ENCODE results near the gene ACP3.
"Not testable (repeated sequence)": the region's sequence is repeated elsewhere in the genome, so short reads cannot be mapped to it uniquely, and the experiment has no call there.

ACP3 gene

GRCh38 chr3:132292042-132292441 is 25.2 kb upstream of the ACP3 start:
- Mint-ChIP-seq H3K27me3 (no peaks in the 10 kb centered on the region), H3K4me3 (no peak overlapping the region), H3K27ac (peak overlapping the region; percentile 67), H3K9me3 (peaks cover 23% of the 10 kb centered on the region), H3K36me3 (ENCODE audit: low read depth) (peaks cover 9% of the 10 kb centered on the region), H3K4me1 (ENCODE audit: low read depth) (peaks cover 58% of the 10 kb centered on the region)
- intact Hi-C loops (cut with micrococcal nuclease) = no loop called here

DNA sequence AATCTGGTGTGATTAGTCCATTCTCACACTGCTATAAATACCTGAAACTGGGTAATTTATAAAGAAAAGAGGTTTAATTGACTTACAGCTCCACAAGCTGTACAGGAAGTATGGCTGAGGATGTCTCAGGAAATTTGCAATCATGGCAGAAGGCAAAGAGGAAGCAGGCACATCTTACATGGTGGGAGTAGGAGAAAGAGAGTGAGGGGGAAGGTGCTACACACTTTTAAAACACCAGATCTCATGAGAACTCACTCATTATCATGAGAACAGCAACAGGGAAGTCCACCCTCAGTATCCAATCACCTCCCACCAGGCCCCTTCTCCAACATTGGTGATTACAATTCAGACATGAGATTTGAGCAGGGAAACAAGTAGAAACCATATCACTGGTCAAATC is 24.0 kb upstream of the ACP3 start:
- Mint-ChIP-seq H3K36me3 (ENCODE audit: low read depth) (peaks cover 9% of the 10 kb centered on the region), H3K27ac (peak overlapping the region; percentile 67), H3K27me3 (no peaks in the 10 kb centered on the region), H3K4me1 (ENCODE audit: low read depth) (peaks cover 47% of the 10 kb centered on the region), H3K9me3 (peaks cover 14% of the 10 kb centered on the region), H3K4me3 (no peak overlapping the region)
- intact Hi-C loops (cut with micrococcal nuclease) = no loop called here

- peaks cover 9% of the 10 kb centered on the region for H3K36me3 Mint-ChIP-seq (ENCODE audit: low read depth)
- H3K27me3 Mint-ChIP-seq = no peaks in the 10 kb centered on the region
- H3K9me3 Mint-ChIP-seq = peaks cover 11% of the 10 kb centered on the region
- intact Hi-C loops (cut with micrococcal nuclease) = no loop called here
- H3K27ac Mint-ChIP-seq = peak overlapping the region; percentile 75
- no peak overlapping the region for H3K4me3 Mint-ChIP-seq
- peaks cover 37% of the 10 kb centered on the region for H3K4me1 Mint-ChIP-seq (ENCODE audit: low read depth)
These were observed 22.3 kb upstream of the ACP3 start for GRCh38 chr3:132294906-132295305.

DNA sequence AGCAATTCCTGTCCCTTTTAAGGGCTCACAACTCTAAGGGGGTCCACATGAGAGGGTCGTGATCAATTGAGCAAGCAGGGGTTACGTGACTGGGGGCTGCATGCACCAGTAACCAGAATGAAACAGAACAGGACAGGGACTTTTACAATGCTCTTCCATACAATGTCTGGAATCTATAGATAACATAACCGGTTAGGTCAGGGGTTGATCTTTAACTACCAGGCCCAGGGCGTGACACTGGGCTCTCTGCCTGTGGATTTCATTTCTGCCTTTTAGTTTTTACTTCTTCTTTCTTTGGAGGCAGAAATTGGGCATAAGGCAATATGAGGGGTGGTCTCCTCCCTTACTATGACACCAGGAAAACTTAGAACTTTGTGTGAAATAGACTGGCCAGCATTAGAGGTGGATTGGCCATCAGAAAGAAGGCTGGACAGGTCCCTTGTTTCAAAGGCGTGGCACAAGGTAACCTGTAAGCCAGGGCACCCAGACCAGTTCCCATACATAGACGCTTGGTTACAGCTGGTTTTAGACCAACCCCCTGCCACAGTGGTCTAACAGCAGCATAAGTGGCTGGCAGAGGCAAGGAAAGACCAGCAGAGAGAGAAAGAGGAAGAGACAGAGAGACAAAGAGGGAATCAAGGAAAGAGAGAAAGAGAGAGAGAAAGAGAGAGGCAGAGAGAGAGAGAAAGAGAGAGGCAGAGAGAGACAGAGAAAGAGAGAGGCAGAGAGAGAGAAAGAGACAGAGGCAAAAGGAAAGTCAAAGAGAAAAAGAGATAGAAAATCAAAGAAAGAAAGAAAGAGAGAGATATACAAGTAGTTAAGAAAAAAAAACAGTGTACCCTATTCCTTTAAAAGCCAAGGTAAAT is 13.6 kb upstream of the ACP3 start:
- intact Hi-C loops (cut with micrococcal nuclease); H3K4me3 Mint-ChIP-seq; H3K36me3 Mint-ChIP-seq (ENCODE audit: low read depth); H3K27me3 Mint-ChIP-seq; H3K9me3 Mint-ChIP-seq: not testable (repeated sequence)
- peak overlapping the region; percentile 16 for H3K27ac Mint-ChIP-seq
- H3K4me1 Mint-ChIP-seq (ENCODE audit: low read depth) = peaks cover 23% of the 10 kb centered on the region

DNA sequence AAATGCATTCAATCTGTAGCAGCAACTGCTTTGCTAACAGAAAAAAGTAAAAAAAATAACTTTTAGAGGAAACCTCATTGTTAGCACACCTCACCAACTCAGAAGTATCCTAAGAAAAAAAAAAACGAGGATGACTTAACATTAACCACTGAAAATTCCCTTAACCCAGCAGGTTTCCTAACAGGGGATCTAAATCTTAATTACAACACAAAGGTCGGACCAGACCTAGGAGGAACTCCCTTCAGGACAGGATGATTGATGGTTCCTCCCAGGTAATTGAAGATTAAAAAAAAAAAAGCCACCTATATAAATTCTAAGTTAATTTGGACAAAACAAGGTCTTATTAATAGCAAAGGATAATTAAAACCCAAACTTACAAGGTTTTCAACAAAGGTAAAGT is 12.9 kb upstream of the ACP3 start:
- intact Hi-C loops (cut with micrococcal nuclease); H3K27me3 Mint-ChIP-seq; H3K9me3 Mint-ChIP-seq; H3K27ac Mint-ChIP-seq; H3K4me3 Mint-ChIP-seq; H3K36me3 Mint-ChIP-seq (ENCODE audit: low read depth): not testable (repeated sequence)
- peaks cover 23% of the 10 kb centered on the region for H3K4me1 Mint-ChIP-seq (ENCODE audit: low read depth)

DNA sequence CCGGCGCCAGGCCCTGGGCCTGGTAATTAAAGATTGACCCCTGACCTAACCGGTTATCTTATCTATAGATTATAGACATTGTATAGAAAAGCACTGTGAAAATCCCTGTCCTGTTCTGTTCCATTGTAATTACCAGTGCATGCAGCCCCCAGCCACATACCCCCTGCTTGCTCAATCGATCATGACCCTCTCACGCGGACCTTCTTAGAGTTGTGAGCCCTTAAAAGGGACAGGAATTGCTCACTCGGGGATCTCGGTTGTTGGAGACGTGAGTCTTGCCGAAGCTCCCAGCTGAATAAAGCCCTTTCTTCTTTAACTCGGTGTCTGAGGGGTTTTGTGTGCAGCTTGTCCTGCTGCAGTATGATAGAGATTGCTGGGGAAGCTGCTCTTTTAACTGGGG is 7.2 kb upstream of the ACP3 start:
- peaks cover 15% of the 10 kb centered on the region for H3K4me1 Mint-ChIP-seq (ENCODE audit: low read depth)
- H3K27ac Mint-ChIP-seq; intact Hi-C loops (cut with micrococcal nuclease); H3K9me3 Mint-ChIP-seq; H3K4me3 Mint-ChIP-seq; H3K27me3 Mint-ChIP-seq; H3K36me3 Mint-ChIP-seq (ENCODE audit: low read depth): not testable (repeated sequence)

- Mint-ChIP-seq H3K4me3 (no peak overlapping the region), H3K9me3 (no peaks in the 10 kb centered on the region), H3K27ac (no peak overlapping the region), H3K4me1 (ENCODE audit: low read depth) (peaks cover 28% of the 10 kb centered on the region), H3K36me3 (ENCODE audit: low read depth) (no peaks in the 10 kb centered on the region), H3K27me3 (no peaks in the 10 kb centered on the region)
- intact Hi-C loops (cut with micrococcal nuclease) = no loop called here
These were observed 5.9 kb upstream of the ACP3 start for GRCh38 chr3:132311316-132311715.

- no peaks in the 10 kb centered on the region for H3K9me3 Mint-ChIP-seq
- H3K4me3 Mint-ChIP-seq = no peak overlapping the region
- H3K36me3 Mint-ChIP-seq (ENCODE audit: low read depth) = no peaks in the 10 kb centered on the region
- H3K27me3 Mint-ChIP-seq = no peaks in the 10 kb centered on the region
- no peak overlapping the region for H3K27ac Mint-ChIP-seq
- intact Hi-C loops (cut with micrococcal nuclease) = no loop called here
- peaks cover 33% of the 10 kb centered on the region for H3K4me1 Mint-ChIP-seq (ENCODE audit: low read depth)
These were observed 5.4 kb upstream of the ACP3 start for GRCh38 chr3:132311841-132312240.

GRCh38 chr3:132315851-132316250 is 1.4 kb upstream of the ACP3 start:
- no peak overlapping the region for H3K4me3 Mint-ChIP-seq
- H3K9me3 Mint-ChIP-seq = no peaks in the 10 kb centered on the region
- no peaks in the 10 kb centered on the region for H3K27me3 Mint-ChIP-seq
- peaks cover 42% of the 10 kb centered on the region for H3K4me1 Mint-ChIP-seq (ENCODE audit: low read depth)
- H3K36me3 Mint-ChIP-seq (ENCODE audit: low read depth) = peaks cover 2% of the 10 kb centered on the region
- intact Hi-C loops (cut with micrococcal nuclease) = loop anchor here (5.0 kb wide), 1 partner anchor 49 kb away; no protein-coding TSS in a partner anchor
- H3K27ac Mint-ChIP-seq = peak overlapping the region; percentile 95

GRCh38 chr3:132318451-132318850 is 1.2 kb downstream of the ACP3 start:
- Mint-ChIP-seq H3K4me3 (peak overlapping the region; percentile 75), H3K27me3 (no peaks in the 10 kb centered on the region), H3K9me3 (no peaks in the 10 kb centered on the region), H3K27ac (peak overlapping the region; percentile 95), H3K4me1 (ENCODE audit: low read depth) (peaks cover 53% of the 10 kb centered on the region), H3K36me3 (ENCODE audit: low read depth) (peaks cover 16% of the 10 kb centered on the region)
- intact Hi-C loops (cut with micrococcal nuclease) = loop anchor here (5.0 kb wide), 1 partner anchor 51 kb away; no protein-coding TSS in a partner anchor

DNA sequence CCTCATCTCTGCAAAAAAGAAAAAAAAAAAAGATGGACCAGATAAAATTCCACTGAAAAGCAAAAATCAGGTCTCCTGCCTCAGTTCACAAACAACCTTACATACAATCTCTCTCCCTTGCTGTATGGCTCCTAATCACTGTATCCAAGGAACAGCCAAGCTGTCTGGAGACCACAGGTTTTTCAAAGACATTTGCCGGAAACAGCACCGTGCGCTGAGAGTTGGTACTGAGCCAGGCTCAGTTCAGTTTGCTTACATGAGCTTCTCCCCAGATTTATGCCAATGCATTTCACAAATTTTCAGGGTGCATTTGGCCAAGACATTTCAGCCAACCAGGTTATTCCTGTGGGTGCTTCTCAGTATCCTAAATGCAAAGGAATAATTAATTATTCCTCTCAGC is 4.1 kb downstream of the ACP3 start:
- H3K9me3 Mint-ChIP-seq = no peaks in the 10 kb centered on the region
- peaks cover 28% of the 10 kb centered on the region for H3K36me3 Mint-ChIP-seq (ENCODE audit: low read depth)
- no peak overlapping the region for H3K27ac Mint-ChIP-seq
- H3K4me3 Mint-ChIP-seq = no peak overlapping the region
- peaks cover 60% of the 10 kb centered on the region for H3K4me1 Mint-ChIP-seq (ENCODE audit: low read depth)
- H3K27me3 Mint-ChIP-seq = no peaks in the 10 kb centered on the region
- intact Hi-C loops (cut with micrococcal nuclease) = no loop called here

DNA sequence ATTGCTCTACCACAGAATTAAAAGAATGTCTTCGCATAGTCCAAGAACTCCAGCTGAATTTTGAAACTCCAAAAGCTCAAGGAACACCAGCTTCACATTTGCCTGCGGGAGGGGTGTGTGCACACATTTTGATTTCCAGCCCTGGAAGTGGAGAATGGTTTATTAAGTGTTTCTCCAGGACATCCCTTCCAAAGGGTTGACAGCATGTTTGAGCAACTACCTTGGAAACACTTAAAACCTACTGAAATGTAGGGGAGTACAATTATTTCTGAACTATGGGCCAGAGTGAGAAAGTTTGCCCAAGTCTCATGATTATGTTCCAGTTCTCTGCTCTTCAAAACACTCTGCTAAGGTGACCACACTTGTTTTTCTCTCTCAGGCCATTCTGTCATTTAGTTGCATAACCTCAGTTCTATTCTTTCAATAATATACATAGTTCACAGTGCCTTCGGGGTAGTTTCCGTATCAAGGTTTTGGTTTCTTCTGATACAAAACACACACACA is 7.9 kb downstream of the ACP3 start:
- Mint-ChIP-seq H3K36me3 (ENCODE audit: low read depth) (peaks cover 56% of the 10 kb centered on the region), H3K4me3 (no peak overlapping the region), H3K27me3 (no peaks in the 10 kb centered on the region), H3K4me1 (ENCODE audit: low read depth) (peaks cover 42% of the 10 kb centered on the region), H3K27ac (no peak overlapping the region), H3K9me3 (no peaks in the 10 kb centered on the region)
- intact Hi-C loops (cut with micrococcal nuclease) = no loop called here

- intact Hi-C loops (cut with micrococcal nuclease) = no loop called here
- H3K4me3 Mint-ChIP-seq = no peak overlapping the region
- peaks cover 38% of the 10 kb centered on the region for H3K4me1 Mint-ChIP-seq (ENCODE audit: low read depth)
- peaks cover 60% of the 10 kb centered on the region for H3K36me3 Mint-ChIP-seq (ENCODE audit: low read depth)
- no peak overlapping the region for H3K27ac Mint-ChIP-seq
- H3K9me3 Mint-ChIP-seq = no peaks in the 10 kb centered on the region
- no peaks in the 10 kb centered on the region for H3K27me3 Mint-ChIP-seq
These were observed 8.4 kb downstream of the ACP3 start for GRCh38 chr3:132325634-132326033.

- Mint-ChIP-seq H3K27me3 (no peaks in the 10 kb centered on the region), H3K4me1 (ENCODE audit: low read depth) (peaks cover 32% of the 10 kb centered on the region), H3K9me3 (no peaks in the 10 kb centered on the region), H3K36me3 (ENCODE audit: low read depth) (peaks cover 61% of the 10 kb centered on the region), H3K4me3 (no peak overlapping the region), H3K27ac (no peak overlapping the region)
- intact Hi-C loops (cut with micrococcal nuclease) = no loop called here
These were observed 9.0 kb downstream of the ACP3 start for GRCh38 chr3:132326251-132326650.

GRCh38 chr3:132332082-132332481 is 14.9 kb downstream of the ACP3 start:
- Mint-ChIP-seq H3K4me3 (no peak overlapping the region), H3K27me3 (no peaks in the 10 kb centered on the region), H3K4me1 (ENCODE audit: low read depth) (no peaks in the 10 kb centered on the region), H3K27ac (no peak overlapping the region), H3K36me3 (ENCODE audit: low read depth) (peaks cover 95% of the 10 kb centered on the region), H3K9me3 (no peaks in the 10 kb centered on the region)
- intact Hi-C loops (cut with micrococcal nuclease) = no loop called here

All from dendritic cell treated with granulocyte-macrophage colony-stimulating factor and Interleukin-4, amounts not matched to agents 40 ng/mL and 50 ng/mL, for 4 days (primary cell).